Lower lobe of right lung (tissue), 2 donors: Measurements from ENCODE around the gene VIM. TPM values are rescaled to one million over a fixed set of nuclear protein-coding genes. Genes with fewer than 3 reads are reported as not detected.
A peak's percentile ranks its signal among the peaks of the same experiment; 100 is the strongest.
"Not testable (repeated sequence)": the region's sequence is repeated elsewhere in the genome, so short reads cannot be mapped to it uniquely, and the experiment has no call there.

Experiments
- ATAC-seq, 2 donors: fragments of 200-7000 bp; cut with Tn5 transposase; one replicate each; pipeline ENCODE4 v1.9.1; 2020 to 2022; ENCODE audit warnings: mild to moderate bottlenecking in 2 of 2, moderate library complexity in 2 of 2
- DNase-seq: peaks from one replicate; pipeline ENCODE4 v3.0.0-alpha.2; 2020
- H3K27ac ChIP-seq: fragments of 200-600 bp; one replicate; pipeline ENCODE4 v1.8.0; 2022
- H3K27me3 ChIP-seq: fragments of 200-600 bp; one replicate; pipeline ENCODE4 v1.8.0; 2022; ENCODE audit warnings: low read depth
- H3K36me3 ChIP-seq: fragments of 200-600 bp; one replicate; pipeline ENCODE4 v1.8.0; 2022; ENCODE audit warnings: mild to moderate bottlenecking
- H3K4me1 ChIP-seq: fragments of 200-600 bp; one replicate; pipeline ENCODE4 v1.8.0; 2022
- H3K4me3 ChIP-seq: fragments of 200-600 bp; one replicate; pipeline ENCODE4 v1.8.0; 2022; ENCODE audit warnings: mild to moderate bottlenecking
- H3K9me3 ChIP-seq: fragments of 200-600 bp; one replicate; pipeline ENCODE4 v1.8.0; 2022
- intact Hi-C: fragments of 100-400 bp; cut with DNase I; formaldehyde crosslinking; loops from one replicate; pipeline ENCODE4 v1.11.0; 2022
- total RNA-seq: library from RNA; stranded (reverse); fragmentation: NEBNext Ultra II Directional; extraction: Animal tissue kit (Norgen Biotek cat#: 25700); gene quantifications from one replicate; pipeline ENCODE4 v1.2.1, GENCODE V29; 2021
- TF ChIP-seq, protein P1 (sequence below): fragments of 200-600 bp; IDR thresholded peaks from one replicate; pipeline ENCODE4 v1.8.0; 2022; ENCODE audit warnings: antibody characterized with exemption, mild to moderate bottlenecking
- donor health status: DM: no; HTN: yes; CAD: no; lungs with severe emphysema.

The VIM gene
- total RNA-seq, 1 donor from 2014 or later = 1,797 TPM

DNA sequence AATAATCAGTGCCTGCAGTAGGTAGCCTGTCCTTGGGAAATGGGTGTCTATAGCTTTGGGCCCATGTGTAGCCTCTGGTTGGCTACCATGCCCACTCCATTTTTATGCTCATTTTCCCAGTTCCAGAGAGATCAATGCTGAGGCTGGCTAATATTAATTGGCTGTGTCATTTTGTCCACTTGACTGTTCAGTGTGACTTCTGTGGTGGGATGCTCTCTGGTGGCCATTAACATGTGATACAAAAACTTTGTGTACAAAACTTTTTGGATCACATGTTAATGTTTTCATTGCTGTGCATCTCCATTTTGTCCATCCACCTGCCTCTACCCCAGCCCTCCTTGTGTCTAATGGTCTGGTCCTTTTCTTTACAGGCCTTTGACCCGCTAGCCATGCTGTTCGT is 22.7 kb downstream of the VIM start:
- Histone ChIP-seq H3K4me3 (no peak overlapping the region), H3K27me3 (no peaks in the 10 kb centered on the region), H3K36me3 (no peaks in the 10 kb centered on the region), H3K9me3 (no peaks in the 10 kb centered on the region), H3K4me1 (no peaks in the 10 kb centered on the region), H3K27ac (no peak overlapping the region)
- ATAC-seq = no peak
- no peak for DNase-seq
- TF ChIP-seq, protein P1, sequence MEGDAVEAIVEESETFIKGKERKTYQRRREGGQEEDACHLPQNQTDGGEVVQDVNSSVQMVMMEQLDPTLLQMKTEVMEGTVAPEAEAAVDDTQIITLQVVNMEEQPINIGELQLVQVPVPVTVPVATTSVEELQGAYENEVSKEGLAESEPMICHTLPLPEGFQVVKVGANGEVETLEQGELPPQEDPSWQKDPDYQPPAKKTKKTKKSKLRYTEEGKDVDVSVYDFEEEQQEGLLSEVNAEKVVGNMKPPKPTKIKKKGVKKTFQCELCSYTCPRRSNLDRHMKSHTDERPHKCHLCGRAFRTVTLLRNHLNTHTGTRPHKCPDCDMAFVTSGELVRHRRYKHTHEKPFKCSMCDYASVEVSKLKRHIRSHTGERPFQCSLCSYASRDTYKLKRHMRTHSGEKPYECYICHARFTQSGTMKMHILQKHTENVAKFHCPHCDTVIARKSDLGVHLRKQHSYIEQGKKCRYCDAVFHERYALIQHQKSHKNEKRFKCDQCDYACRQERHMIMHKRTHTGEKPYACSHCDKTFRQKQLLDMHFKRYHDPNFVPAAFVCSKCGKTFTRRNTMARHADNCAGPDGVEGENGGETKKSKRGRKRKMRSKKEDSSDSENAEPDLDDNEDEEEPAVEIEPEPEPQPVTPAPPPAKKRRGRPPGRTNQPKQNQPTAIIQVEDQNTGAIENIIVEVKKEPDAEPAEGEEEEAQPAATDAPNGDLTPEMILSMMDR = no peak
- intact Hi-C loops = loop anchor here (10.0 kb wide), 1 partner anchor 406 kb away; no protein-coding TSS in a partner anchor

DNA sequence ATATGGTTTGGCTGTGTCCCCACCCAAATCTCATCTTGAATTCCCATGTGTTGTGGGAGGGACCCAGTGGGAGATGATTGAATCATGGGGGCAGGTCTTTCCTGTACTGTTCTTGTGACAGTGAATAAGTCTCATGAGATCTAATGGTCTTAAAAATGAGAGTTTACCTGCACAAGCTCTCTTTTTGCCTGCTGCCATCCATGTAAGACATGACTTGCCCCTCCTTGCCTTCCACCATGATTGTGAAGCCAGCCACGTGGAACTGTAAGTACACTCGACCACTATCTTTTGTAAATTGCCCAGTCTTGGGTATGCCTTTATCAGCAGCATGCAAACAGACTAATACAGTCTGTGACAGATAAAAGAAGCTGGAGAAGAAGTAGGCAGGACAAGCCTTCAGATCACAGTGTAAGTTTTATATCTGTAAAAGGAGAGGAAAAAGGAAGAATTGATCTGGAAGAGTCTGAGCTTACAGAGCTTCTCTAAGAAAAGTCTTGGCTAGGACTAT is 26.6 kb downstream of the VIM start:
- intact Hi-C loops = loop anchor here (10.0 kb wide), 1 partner anchor 410 kb away; no protein-coding TSS in a partner anchor
- not testable (repeated sequence) for DNase-seq, H3K36me3 ChIP-seq, H3K4me3 ChIP-seq, ATAC-seq, H3K27ac ChIP-seq, H3K9me3 ChIP-seq, H3K4me1 ChIP-seq, H3K27me3 ChIP-seq

DNA sequence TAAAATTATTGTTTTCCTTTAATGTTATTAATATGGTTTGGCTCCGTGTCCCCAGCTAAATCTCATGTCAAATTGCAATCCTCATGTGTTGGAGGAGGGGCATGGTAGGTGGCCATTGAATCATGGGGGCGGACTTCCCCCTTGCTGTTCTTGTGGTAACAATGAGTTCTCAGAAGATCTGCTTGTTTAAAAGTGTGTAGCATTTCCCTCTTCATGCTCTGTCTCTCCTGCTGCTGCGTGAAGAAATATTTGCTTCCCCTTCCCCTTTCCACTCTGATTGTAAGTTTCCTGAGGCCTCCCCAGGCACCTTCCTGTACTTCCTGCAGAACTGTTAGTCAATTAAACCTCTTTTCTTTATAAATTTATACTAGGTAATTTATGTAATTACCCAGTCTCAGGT is 27.5 kb downstream of the VIM start:
- intact Hi-C loops = loop anchor here (10.0 kb wide), 1 partner anchor 411 kb away; no protein-coding TSS in a partner anchor

DNA sequence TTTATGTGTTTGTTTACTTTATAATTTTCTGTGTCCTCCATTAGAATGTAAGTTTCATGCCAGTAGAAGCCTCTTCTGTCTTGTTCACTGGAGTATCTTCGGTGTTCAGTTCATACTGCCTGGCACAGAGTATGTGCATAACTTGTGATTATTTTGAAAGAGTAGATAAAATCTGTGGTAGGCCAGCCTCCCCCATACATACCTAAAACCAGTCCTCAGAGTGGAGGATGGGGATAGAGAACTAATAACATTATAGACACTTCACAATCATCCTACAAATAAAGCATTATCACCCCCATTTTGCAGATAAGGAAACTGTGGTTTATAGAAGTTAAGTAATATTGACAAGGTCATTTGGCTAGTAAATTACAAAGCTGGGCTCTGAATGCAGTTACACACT is 28.0 kb downstream of the VIM start:
- intact Hi-C loops = loop anchor here (10.0 kb wide), 1 partner anchor 411 kb away; no protein-coding TSS in a partner anchor
- TF ChIP-seq, protein P1 = no peak
- no peaks in the 10 kb centered on the region for H3K4me1 ChIP-seq
- H3K27ac ChIP-seq = no peak overlapping the region
- no peak for ATAC-seq
- H3K4me3 ChIP-seq = no peak overlapping the region
- no peaks in the 10 kb centered on the region for H3K9me3 ChIP-seq
- DNase-seq = no peak
- no peaks in the 10 kb centered on the region for H3K36me3 ChIP-seq
- H3K27me3 ChIP-seq = no peaks in the 10 kb centered on the region

More for the DNA sequence above, 27.5 kb downstream of the VIM start:
- Histone ChIP-seq H3K4me1 (no peaks in the 10 kb centered on the region), H3K36me3 (no peaks in the 10 kb centered on the region), H3K4me3 (no peak overlapping the region), H3K27me3 (no peaks in the 10 kb centered on the region), H3K9me3 (no peaks in the 10 kb centered on the region), H3K27ac (no peak overlapping the region)
- DNase-seq (no peak), ATAC-seq (no peak)
- TF ChIP-seq, protein P1 = no peak

DNA sequence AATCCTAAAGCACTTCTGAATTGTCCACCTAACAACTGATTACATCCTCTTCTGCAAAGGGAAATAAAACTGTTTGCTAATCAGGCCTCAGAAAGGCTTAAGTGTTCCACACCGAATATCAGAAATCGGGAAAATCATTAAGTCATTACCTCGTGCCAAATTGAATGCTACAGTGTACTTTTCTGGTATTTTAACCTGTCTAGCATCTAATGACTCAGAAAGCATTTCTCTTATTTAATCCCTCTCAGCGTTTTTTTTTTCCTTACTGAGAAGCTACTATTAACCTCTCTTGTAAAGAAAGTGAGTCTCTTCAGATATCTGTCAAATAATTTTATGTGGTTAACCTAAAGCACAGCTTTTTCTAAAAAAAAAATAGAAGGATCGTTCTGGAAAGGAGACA is 28.6 kb downstream of the VIM start:
- no peak overlapping the region for H3K27ac ChIP-seq
- DNase-seq = no peak
- peaks cover 2% of the 10 kb centered on the region for H3K9me3 ChIP-seq
- H3K4me3 ChIP-seq = no peak overlapping the region
- H3K36me3 ChIP-seq = no peaks in the 10 kb centered on the region
- intact Hi-C loops = loop anchor here (10.0 kb wide), 1 partner anchor 412 kb away; no protein-coding TSS in a partner anchor
- no peak for ATAC-seq
- no peaks in the 10 kb centered on the region for H3K27me3 ChIP-seq
- TF ChIP-seq, protein P1 = no peak
- no peaks in the 10 kb centered on the region for H3K4me1 ChIP-seq

DNA sequence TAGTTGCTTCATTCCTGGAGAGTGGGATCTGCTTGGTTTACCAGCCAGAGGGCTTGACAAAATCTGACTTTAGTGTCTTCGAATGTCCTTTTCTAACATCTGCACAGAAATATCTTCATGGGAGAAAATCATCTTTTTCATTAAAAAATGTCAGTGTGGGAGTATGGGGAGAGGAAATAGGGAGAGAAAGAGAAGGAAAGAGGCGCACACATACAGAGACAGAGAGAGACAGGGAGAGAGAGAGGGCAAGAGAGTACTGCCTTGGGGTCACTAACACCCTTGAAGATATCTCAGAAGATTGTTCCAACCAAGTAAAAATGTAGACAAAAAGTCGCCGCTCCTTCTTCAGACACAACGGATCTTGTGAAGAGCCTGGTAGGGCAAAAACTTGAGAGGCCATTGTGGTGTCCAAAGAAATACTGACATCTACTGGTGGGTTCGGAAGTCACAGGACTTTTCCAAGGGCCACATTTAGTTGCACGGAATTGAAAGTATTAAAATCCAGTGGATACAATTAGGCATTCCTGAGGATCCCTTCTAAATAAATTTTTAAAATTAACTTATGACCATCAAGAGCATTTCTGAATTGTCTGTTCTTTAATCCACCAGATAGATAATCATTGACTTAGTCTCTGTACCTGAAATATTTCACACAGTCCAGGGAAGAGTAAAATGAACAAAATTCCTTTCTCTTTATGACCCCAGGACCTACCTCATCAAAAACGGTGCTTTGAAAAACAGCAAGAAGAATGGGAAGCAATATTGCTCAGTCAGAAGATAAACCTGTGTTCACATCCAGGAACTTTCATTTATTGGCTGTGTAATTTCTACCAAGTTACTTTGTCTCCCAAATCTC is 29.7 kb downstream of the VIM start:
- Histone ChIP-seq H3K27ac (no peak overlapping the region), H3K4me3 (no peak overlapping the region)
- DNase-seq = no peak

More for the DNA sequence above, 29.7 kb downstream of the VIM start:
- peaks cover 13% of the 10 kb centered on the region for H3K9me3 ChIP-seq
- TF ChIP-seq, protein P1 = peak; percentile 82
- peak; percentile 85 to 92 for ATAC-seq
- H3K36me3 ChIP-seq = no peaks in the 10 kb centered on the region
- H3K4me1 ChIP-seq = no peaks in the 10 kb centered on the region
- H3K27me3 ChIP-seq = no peaks in the 10 kb centered on the region
- intact Hi-C loops = loop anchor here (10.0 kb wide), 1 partner anchor 413 kb away; no protein-coding TSS in a partner anchor
